Small intestine (tissue), 7 donors: ENCODE data around the gene NCCRP1. TPM values are rescaled to one million over a fixed set of nuclear protein-coding genes. Genes with fewer than 3 reads are reported as not detected.

Experiments
- DNase-seq, 2 donors: peaks; one replicate each; pipeline versions ENCODE4 v3.0.0 to v3.0.0-alpha.2; 2013
- FAIRE-seq: peaks from 2 replicates; lab custom pipeline; 2012; peaks lifted over from hg19 to GRCh38; lab: Jason Lieb, UNC
- H3K27ac ChIP-seq, 3 donors: one replicate each; pipeline ENCODE4 v1.5.1; 2013; ENCODE audit warnings: low read length in 2 of 3, mild to moderate bottlenecking in 2 of 3, control low read depth in 1 of 3, inconsistent platforms in 1 of 3, low read depth in 1 of 3, moderate library complexity in 1 of 3
- H3K27me3 ChIP-seq, 3 donors: one replicate each; pipeline ENCODE4 v1.6.1; 2013; ENCODE audit warnings: low read length in 3 of 3, inconsistent platforms in 1 of 3; ENCODE audit not compliant: control insufficient read depth in 3 of 3, insufficient read depth in 3 of 3
- H3K36me3 ChIP-seq, 3 donors: one replicate each; pipeline ENCODE4 v1.6.1; 2013; ENCODE audit warnings: low read length in 3 of 3, inconsistent platforms in 1 of 3, low read depth in 1 of 3, mild to moderate bottlenecking in 1 of 3, moderate library complexity in 1 of 3; ENCODE audit not compliant: control insufficient read depth in 3 of 3, insufficient read depth in 2 of 3
- H3K4me1 ChIP-seq, 3 donors: one replicate each; pipeline ENCODE4 v1.6.1; 2013; ENCODE audit warnings: low read length in 2 of 3, inconsistent platforms in 1 of 3, low read depth in 1 of 3, mild to moderate bottlenecking in 1 of 3, moderate library complexity in 1 of 3; ENCODE audit not compliant: control insufficient read depth in 3 of 3, insufficient read depth in 2 of 3
- H3K4me3 ChIP-seq, 3 donors: one replicate each; pipeline ENCODE4 v1.5.1; 2013; ENCODE audit warnings: low read length in 3 of 3, control low read depth in 1 of 3, inconsistent platforms in 1 of 3, low read depth in 1 of 3, mild to moderate bottlenecking in 1 of 3, moderate library complexity in 1 of 3
- H3K9me3 ChIP-seq, 2 donors: one replicate each; pipeline ENCODE4 v1.6.1; 2013; ENCODE audit warnings: low read depth in 1 of 2, low read length in 1 of 2; ENCODE audit not compliant: control insufficient read depth in 2 of 2, insufficient read depth in 1 of 2
- WGBS, 3 donors: extraction: QIAGEN DNeasy Blood & Tissue Kit; methylation state at CpG; one replicate each; pipeline ENCODE4 v1.1.7; 2013; 5-methylcytosine and 5-hydroxymethylcytosine counted together
- polyA plus RNA-seq, 4 donors: library from polyadenylated mRNA; stranded (reverse) in 3 of 4; unstranded in 1 of 4; fragments of 200-250 nt in 3 of 4; fragments of 120-200 nt in 1 of 4; gene quantifications; one replicate each; pipeline versions ENCODE4 v1.2.1 to v1.2.3, GENCODE V29; 2013
- donor health status: healthy with polysubstance abuse.
- donor health status: control.
- donor health status: control.
- donor health status: Bipolar disorder and iron deficiency.
- donor health status: healthy.

The NCCRP1 gene
- polyA plus RNA-seq, 4 donors = 0.13 to 1.2 (median 0.45) TPM; not detected in 1

- Histone ChIP-seq H3K27ac (no peak overlapping the region), H3K9me3 (no peaks in the 10 kb centered on the region), H3K4me1 (peaks cover 0 to 9% (median 0%) of the 10 kb centered on the region in 3 donors), H3K4me3 (no peak overlapping the region), H3K36me3 (no peaks in the 10 kb centered on the region), H3K27me3 (peaks cover 0 to 28% (median 16%) of the 10 kb centered on the region in 3 donors)
- DNase-seq (no peak), FAIRE-seq (no peak)
- 88 to 93% (median 90%) methylated on average over 2 of the region's 2 CpGs for WGBS, 3 donors
Observed at GRCh38 chr19:39192846-39193245, 3.9 kb upstream of the NCCRP1 start.

- no peak for FAIRE-seq
- peaks cover 0 to 9% (median 0%) of the 10 kb centered on the region in 3 donors for H3K4me1 ChIP-seq
- WGBS, 3 donors = 18 to 38% (median 21%) methylated on average over 8 of the region's 8 CpGs
- H3K27ac ChIP-seq = no peak overlapping the region
- no peak overlapping the region for H3K4me3 ChIP-seq
- H3K9me3 ChIP-seq = no peaks in the 10 kb centered on the region
- DNase-seq = peak; percentile 63 to 93
- H3K27me3 ChIP-seq = peaks cover 0 to 37% (median 20%) of the 10 kb centered on the region in 3 donors
- no peaks in the 10 kb centered on the region for H3K36me3 ChIP-seq
Observed at GRCh38 chr19:39193803-39194202, 3.0 kb upstream of the NCCRP1 start.

GRCh38 chr19:39194832-39195542, 1.8 kb upstream of the NCCRP1 start:
- DNase-seq = peak; percentile 54 to 90
- no peak overlapping the region for H3K4me3 ChIP-seq
- peaks cover 0 to 9% (median 0%) of the 10 kb centered on the region in 3 donors for H3K4me1 ChIP-seq
- FAIRE-seq = no peak
- no peak overlapping the region for H3K27ac ChIP-seq
- H3K9me3 ChIP-seq = no peaks in the 10 kb centered on the region
- H3K27me3 ChIP-seq = peaks cover 0 to 43% (median 23%) of the 10 kb centered on the region in 3 donors
- WGBS, 3 donors = 34 to 46% (median 36%) methylated on average over 9 of the region's 9 CpGs
- no peaks in the 10 kb centered on the region for H3K36me3 ChIP-seq

- Histone ChIP-seq H3K27me3 (peaks cover 0 to 50% (median 27%) of the 10 kb centered on the region in 3 donors), H3K27ac (no peak overlapping the region), H3K36me3 (no peaks in the 10 kb centered on the region), H3K4me1 (peaks cover 0 to 9% (median 0%) of the 10 kb centered on the region in 3 donors), H3K4me3 (no peak overlapping the region), H3K9me3 (no peaks in the 10 kb centered on the region)
- FAIRE-seq (no peak), DNase-seq (peak in 1 of 2 donors; percentile 57)
- 10 to 30% (median 11%) methylated on average over 9 of the region's 9 CpGs for WGBS, 3 donors
Observed at GRCh38 chr19:39195755-39196154, 1.0 kb upstream of the NCCRP1 start.

- 29 to 34% (median 32%) methylated on average over 7 of the region's 7 CpGs for WGBS, 3 donors
- no peak overlapping the region for H3K27ac ChIP-seq
Observed at GRCh38 chr19:39196320-39196719, 444 bp upstream of the NCCRP1 start.

GRCh38 chr19:39197808-39198207, 1.0 kb downstream of the NCCRP1 start:
- DNase-seq (no peak), FAIRE-seq (no peak)
- no peak overlapping the region for H3K27ac ChIP-seq
- peaks cover 0 to 9% (median 0%) of the 10 kb centered on the region in 3 donors for H3K4me1 ChIP-seq
- 20 to 58% (median 30%) methylated on average over 5 of the region's 5 CpGs for WGBS, 3 donors
- H3K27me3 ChIP-seq = peaks cover 3 to 66% (median 27%) of the 10 kb centered on the region in 3 donors
- no peak overlapping the region for H3K4me3 ChIP-seq
- H3K9me3 ChIP-seq = no peaks in the 10 kb centered on the region
- H3K36me3 ChIP-seq = no peaks in the 10 kb centered on the region

More at GRCh38 chr19:39196320-39196719, 444 bp upstream of the NCCRP1 start:
- no peak overlapping the region for H3K4me3 ChIP-seq
- FAIRE-seq (no peak), DNase-seq (no peak)
- no peaks in the 10 kb centered on the region for H3K36me3 ChIP-seq
- no peaks in the 10 kb centered on the region for H3K9me3 ChIP-seq
- peaks cover 0 to 55% (median 27%) of the 10 kb centered on the region in 3 donors for H3K27me3 ChIP-seq
- peaks cover 0 to 9% (median 0%) of the 10 kb centered on the region in 3 donors for H3K4me1 ChIP-seq

GRCh38 chr19:39199025-39199424, 2.3 kb downstream of the NCCRP1 start:
- Histone ChIP-seq H3K9me3 (no peaks in the 10 kb centered on the region), H3K27ac (no peak overlapping the region), H3K4me1 (peaks cover 0 to 8% (median 0%) of the 10 kb centered on the region in 3 donors), H3K4me3 (no peak overlapping the region), H3K36me3 (no peaks in the 10 kb centered on the region), H3K27me3 (peaks cover 3 to 79% (median 37%) of the 10 kb centered on the region in 3 donors)
- DNase-seq = no peak
- FAIRE-seq = no peak
- WGBS, 3 donors = 36 to 45% (median 39%) methylated on average over 10 to 11 of the region's 11 CpGs

- no peaks in the 10 kb centered on the region for H3K9me3 ChIP-seq
- peaks cover 3 to 83% (median 43%) of the 10 kb centered on the region in 3 donors for H3K27me3 ChIP-seq
- H3K4me1 ChIP-seq = peaks cover 0 to 16% (median 0%) of the 10 kb centered on the region in 3 donors
- DNase-seq (no peak), FAIRE-seq (no peak)
- 79 to 83% (median 83%) methylated on average over 29 to 32 of the region's 32 CpGs for WGBS, 3 donors
- no peak overlapping the region for H3K27ac ChIP-seq
- no peak overlapping the region for H3K4me3 ChIP-seq
- H3K36me3 ChIP-seq = no peaks in the 10 kb centered on the region
Observed at GRCh38 chr19:39200066-39200802, 3.5 kb downstream of the NCCRP1 start.
